Smooth muscle cell (in vitro differentiated cells): ENCODE data around the gene C1orf35. TPM values are rescaled to one million over a fixed set of nuclear protein-coding genes. Genes with fewer than 3 reads are reported as not detected.

Experiments
- DNase-seq: peaks from one replicate; lab custom pipeline; 2025; ENCODE audit not compliant: unreplicated experiment; lab: John Stamatoyannopoulos, UW
- H2AFZ ChIP-seq: fragments of 200-600 bp; sonication (generic); 2 replicates; pipeline ENCODE4 v1.6.0; 2016; ENCODE audit warnings: antibody characterized with exemption, low read depth, mild to moderate bottlenecking
- H3F3A ChIP-seq: fragments of 200-600 bp; sonication (generic); 2 replicates; pipeline ENCODE4 v1.6.0; 2017; ENCODE audit warnings: antibody characterized with exemption, low read depth
- H3K27ac ChIP-seq: fragments of 200-600 bp; sonication (generic); 2 replicates; pipeline ENCODE4 v1.5.1; 2016; ENCODE audit warnings: low read depth, mild to moderate bottlenecking
- H3K27me3 ChIP-seq: fragments of 200-600 bp; sonication (generic); 2 replicates; pipeline ENCODE4 v1.6.1; 2016; ENCODE audit warnings: low read depth, mild to moderate bottlenecking
- H3K36me3 ChIP-seq: fragments of 200-600 bp; sonication (generic); 2 replicates; pipeline ENCODE4 v1.5.1; 2016; ENCODE audit warnings: low read depth
- H3K4me1 ChIP-seq: fragments of 200-600 bp; sonication (generic); 2 replicates; pipeline ENCODE4 v1.5.1; 2016; ENCODE audit warnings: low read depth
- H3K4me2 ChIP-seq: fragments of 200-600 bp; sonication (generic); 2 replicates; pipeline ENCODE4 v1.6.0; 2016; ENCODE audit warnings: mild to moderate bottlenecking
- H3K4me3 ChIP-seq: fragments of 200-600 bp; sonication (generic); 2 replicates; pipeline ENCODE4 v1.5.1; 2016; ENCODE audit warnings: mild to moderate bottlenecking
- H3K79me2 ChIP-seq: fragments of 200-600 bp; sonication (generic); 2 replicates; pipeline ENCODE4 v1.6.0; 2016; ENCODE audit warnings: low read depth, mild to moderate bottlenecking
- H3K9ac ChIP-seq: fragments of 200-600 bp; sonication (generic); 2 replicates; pipeline ENCODE4 v1.6.0; 2016; ENCODE audit warnings: low read depth
- H3K9me3 ChIP-seq: fragments of 200-600 bp; sonication (generic); replicated peaks from 2 replicates; pipeline ENCODE4 v1.5.1; 2016; ENCODE audit warnings: low read depth
- H4K20me1 ChIP-seq: fragments of 200-600 bp; sonication (generic); 2 replicates; pipeline ENCODE4 v1.6.0; 2016; ENCODE audit warnings: low read depth
- WGBS: methylation state at CpG from one replicate; pipeline ENCODE4 v1.1.7; 2016; ENCODE audit warnings: low lambda C conversion rate; 5-methylcytosine and 5-hydroxymethylcytosine counted together
- polyA plus RNA-seq: library from polyadenylated mRNA; unstranded; fragments of >200 nt; fragmentation: Nextera tagmentation; extraction: Ambion mirVana; gene quantifications from 2 replicates; pipeline ENCODE4 v1.2.1, GENCODE V29; 2016
- total RNA-seq: library from RNA; depleted of rRNA; stranded (reverse); fragments of >200 nt; gene quantifications from 2 replicates; pipeline ENCODE4 v1.2.3, GENCODE V29; 2014
- TF ChIP-seq, protein P1 (sequence below): fragments of 200-600 bp; sonication (generic); IDR thresholded peaks from 2 replicates; pipeline ENCODE4 v1.5.1; 2017; ENCODE audit warnings: borderline replicate concordance, mild to moderate bottlenecking, antibody characterized with exemption; ENCODE audit not compliant: insufficient read depth, poor library complexity, severe bottlenecking

The C1orf35 gene
- total and polyA plus RNA-seq, 2 experiments from 2014 or later, result 7.6 to 18.7 TPM

DNA sequence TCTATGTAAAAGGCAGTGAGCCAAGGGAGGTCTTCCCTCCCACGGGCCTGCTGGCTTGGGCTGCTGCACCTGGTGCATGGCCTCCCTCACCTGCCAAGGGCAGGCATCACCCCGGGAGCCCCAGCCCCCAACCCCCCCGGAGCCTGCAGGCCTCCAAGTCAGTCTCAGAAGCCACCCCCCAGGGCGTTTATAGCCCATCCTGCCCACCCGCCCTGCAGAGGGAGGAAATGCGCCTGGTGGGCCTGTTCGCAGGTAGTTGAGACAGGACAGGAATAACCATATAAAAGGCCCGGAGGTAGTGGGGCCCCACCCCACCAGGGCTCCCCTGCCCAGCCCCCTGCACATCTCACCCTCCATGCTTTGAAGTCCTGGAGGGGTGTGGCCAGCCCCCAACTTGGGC is 38.8 kb downstream of the C1orf35 start:
- Histone ChIP-seq H2AFZ (no peak overlapping the region), H3K27me3 (peaks cover 36% of the 10 kb centered on the region), H4K20me1 (no peaks in the 10 kb centered on the region), H3F3A (no peaks in the 10 kb centered on the region), H3K9ac (no peak overlapping the region), H3K4me2 (no peak overlapping the region), H3K9me3 (no peaks in the 10 kb centered on the region), H3K4me1 (peaks cover 7% of the 10 kb centered on the region), H3K4me3 (no peak overlapping the region), H3K27ac (no peak overlapping the region), H3K79me2 (no peaks in the 10 kb centered on the region), H3K36me3 (no peaks in the 10 kb centered on the region)
- TF ChIP-seq, protein P1, sequence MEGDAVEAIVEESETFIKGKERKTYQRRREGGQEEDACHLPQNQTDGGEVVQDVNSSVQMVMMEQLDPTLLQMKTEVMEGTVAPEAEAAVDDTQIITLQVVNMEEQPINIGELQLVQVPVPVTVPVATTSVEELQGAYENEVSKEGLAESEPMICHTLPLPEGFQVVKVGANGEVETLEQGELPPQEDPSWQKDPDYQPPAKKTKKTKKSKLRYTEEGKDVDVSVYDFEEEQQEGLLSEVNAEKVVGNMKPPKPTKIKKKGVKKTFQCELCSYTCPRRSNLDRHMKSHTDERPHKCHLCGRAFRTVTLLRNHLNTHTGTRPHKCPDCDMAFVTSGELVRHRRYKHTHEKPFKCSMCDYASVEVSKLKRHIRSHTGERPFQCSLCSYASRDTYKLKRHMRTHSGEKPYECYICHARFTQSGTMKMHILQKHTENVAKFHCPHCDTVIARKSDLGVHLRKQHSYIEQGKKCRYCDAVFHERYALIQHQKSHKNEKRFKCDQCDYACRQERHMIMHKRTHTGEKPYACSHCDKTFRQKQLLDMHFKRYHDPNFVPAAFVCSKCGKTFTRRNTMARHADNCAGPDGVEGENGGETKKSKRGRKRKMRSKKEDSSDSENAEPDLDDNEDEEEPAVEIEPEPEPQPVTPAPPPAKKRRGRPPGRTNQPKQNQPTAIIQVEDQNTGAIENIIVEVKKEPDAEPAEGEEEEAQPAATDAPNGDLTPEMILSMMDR, result no peak
- no peak for DNase-seq
- WGBS, result 47% methylated on average over 8 of the region's 8 CpGs

DNA sequence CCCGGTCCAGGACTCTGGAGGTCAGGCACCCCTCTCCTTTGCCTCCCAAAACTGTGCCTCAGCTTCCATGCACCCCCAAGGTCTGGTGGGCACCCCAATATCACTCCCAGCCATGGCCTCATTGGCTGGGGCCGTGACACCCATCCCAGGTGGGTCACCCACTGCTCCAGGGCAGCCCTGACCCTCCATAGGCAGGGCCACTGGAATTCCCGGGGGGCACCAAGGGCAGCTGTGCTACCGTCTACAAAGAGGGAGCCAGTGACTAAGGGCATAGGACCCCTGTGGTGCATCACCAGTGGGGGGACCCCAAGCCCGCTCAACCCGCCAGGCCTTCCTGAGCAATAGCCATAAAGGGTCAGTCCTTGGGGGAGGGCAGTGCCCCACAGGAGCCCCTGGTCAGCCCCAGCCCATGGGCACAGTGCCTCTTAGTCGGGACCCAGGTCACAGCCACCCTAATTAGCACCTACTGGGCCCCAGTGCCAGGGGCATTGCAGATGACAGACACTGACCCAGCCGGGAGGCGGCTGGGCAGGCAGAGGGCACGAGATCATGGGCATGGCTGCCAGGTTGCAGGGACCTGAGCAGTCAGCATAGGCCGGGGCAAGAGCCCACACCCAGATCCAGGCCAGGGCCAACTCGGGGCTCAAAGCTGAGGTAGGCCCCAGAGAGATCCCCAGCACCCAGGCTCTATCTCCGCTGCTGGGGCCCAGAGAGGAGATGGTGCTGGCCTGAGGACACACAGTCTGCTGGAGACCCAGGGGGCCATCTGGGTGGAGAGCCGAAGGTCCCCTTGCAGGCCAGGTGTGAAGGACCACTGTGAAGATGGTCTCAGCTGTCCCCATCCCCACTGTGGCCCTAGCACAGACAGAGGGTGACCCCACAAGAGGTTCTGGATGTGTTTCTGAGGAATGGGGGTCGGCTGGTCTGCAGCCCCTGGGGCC is 39.6 kb downstream of the C1orf35 start:
- H3K27me3 ChIP-seq, result peaks cover 43% of the 10 kb centered on the region
- TF ChIP-seq, protein P1, result no peak
- no peaks in the 10 kb centered on the region for H3F3A ChIP-seq
- no peaks in the 10 kb centered on the region for H3K9me3 ChIP-seq
- H3K79me2 ChIP-seq, result no peaks in the 10 kb centered on the region
- no peak overlapping the region for H2AFZ ChIP-seq
- no peak overlapping the region for H3K4me2 ChIP-seq
- no peak for DNase-seq
- no peaks in the 10 kb centered on the region for H3K36me3 ChIP-seq
- H3K4me3 ChIP-seq, result no peak overlapping the region
- no peaks in the 10 kb centered on the region for H4K20me1 ChIP-seq
- H3K9ac ChIP-seq, result no peak overlapping the region
- peaks cover 7% of the 10 kb centered on the region for H3K4me1 ChIP-seq
- 91% methylated on average over 15 of the region's 15 CpGs for WGBS
- no peak overlapping the region for H3K27ac ChIP-seq

DNA sequence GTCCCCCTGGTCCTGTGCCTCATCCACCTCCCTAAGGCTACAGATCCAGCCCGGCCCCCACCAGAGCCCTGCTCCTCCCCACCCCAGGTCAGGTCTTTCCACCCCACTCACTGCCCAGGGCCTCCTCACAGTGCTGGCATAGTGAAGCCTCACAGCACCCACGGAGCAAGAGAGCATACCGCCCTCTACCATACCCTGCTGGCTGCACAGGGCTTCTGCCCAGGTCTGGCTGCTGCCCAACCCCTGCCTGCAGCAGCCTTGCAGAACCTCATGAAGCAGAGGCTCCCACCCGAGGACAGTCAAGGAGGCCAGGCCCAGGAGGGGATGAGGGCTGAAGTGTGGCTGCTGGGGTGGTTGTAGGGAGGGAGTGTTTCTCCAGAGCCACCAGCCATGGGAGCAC is 40.3 kb downstream of the C1orf35 start:
- H2AFZ ChIP-seq, result no peak overlapping the region
- TF ChIP-seq, protein P1, result no peak
- no peaks in the 10 kb centered on the region for H3K36me3 ChIP-seq
- no peaks in the 10 kb centered on the region for H3K9me3 ChIP-seq
- H3K4me2 ChIP-seq, result no peak overlapping the region
- no peak overlapping the region for H3K27ac ChIP-seq
- peaks cover 7% of the 10 kb centered on the region for H3K4me1 ChIP-seq
- no peaks in the 10 kb centered on the region for H4K20me1 ChIP-seq
- no peaks in the 10 kb centered on the region for H3K79me2 ChIP-seq
- no peak overlapping the region for H3K9ac ChIP-seq
- H3F3A ChIP-seq, result no peaks in the 10 kb centered on the region
- WGBS, result 77% methylated on average over 4 of the region's 4 CpGs
- no peak overlapping the region for H3K4me3 ChIP-seq
- H3K27me3 ChIP-seq, result peaks cover 44% of the 10 kb centered on the region
- no peak for DNase-seq
